Neutrophil (primary cell): ENCODE results near the gene TMC3.
"Not testable (repeated sequence)": the region's sequence is repeated elsewhere in the genome, so short reads cannot be mapped to it uniquely, and the experiment has no call there.

Source experiments
- H3K27ac ChIP-seq: fragments of 200-600 bp; sonication (generic); 2 replicates; pipeline ENCODE4 v1.5.1; 2016; ENCODE audit warnings: mild to moderate bottlenecking, moderate library complexity
- H3K27me3 ChIP-seq: fragments of 200-600 bp; sonication (generic); 2 replicates; pipeline ENCODE4 v1.6.0; 2016; ENCODE audit warnings: mild to moderate bottlenecking
- H3K36me3 ChIP-seq: fragments of 200-600 bp; sonication (generic); 2 replicates; pipeline ENCODE4 v1.5.1; 2017
- H3K4me1 ChIP-seq, 2 experiments: fragments of 200-600 bp in 1 of 2; sonication (generic) in 1 of 2; 1 replicate in 1 of 2; 2 replicates in 1 of 2; pipeline versions ENCODE4 v1.5.1 to v1.6.1; 2013 to 2016; ENCODE audit warnings: low read depth in 1 of 2, low read length in 1 of 2, mild to moderate bottlenecking in 1 of 2, moderate library complexity in 1 of 2; ENCODE audit not compliant: control insufficient read depth in 1 of 2, insufficient read depth in 1 of 2
- H3K4me3 ChIP-seq, 2 experiments: fragments of 200-600 bp in 1 of 2; sonication (generic) in 1 of 2; 1 replicate in 1 of 2; 2 replicates in 1 of 2; pipeline ENCODE4 v1.5.1; 2013 to 2016; ENCODE audit warnings: low read depth in 1 of 2, low read length in 1 of 2, mild to moderate bottlenecking in 1 of 2, moderate library complexity in 1 of 2
- H3K9me3 ChIP-seq: fragments of 200-600 bp; sonication (generic); 2 replicates; pipeline ENCODE4 v1.5.1; 2016
- CTCF ChIP-seq: fragments of 200-600 bp; sonication (generic); IDR thresholded peaks from 2 replicates; pipeline ENCODE4 v1.5.1; 2016; ENCODE audit warnings: antibody characterized with exemption

Gene TMC3

DNA sequence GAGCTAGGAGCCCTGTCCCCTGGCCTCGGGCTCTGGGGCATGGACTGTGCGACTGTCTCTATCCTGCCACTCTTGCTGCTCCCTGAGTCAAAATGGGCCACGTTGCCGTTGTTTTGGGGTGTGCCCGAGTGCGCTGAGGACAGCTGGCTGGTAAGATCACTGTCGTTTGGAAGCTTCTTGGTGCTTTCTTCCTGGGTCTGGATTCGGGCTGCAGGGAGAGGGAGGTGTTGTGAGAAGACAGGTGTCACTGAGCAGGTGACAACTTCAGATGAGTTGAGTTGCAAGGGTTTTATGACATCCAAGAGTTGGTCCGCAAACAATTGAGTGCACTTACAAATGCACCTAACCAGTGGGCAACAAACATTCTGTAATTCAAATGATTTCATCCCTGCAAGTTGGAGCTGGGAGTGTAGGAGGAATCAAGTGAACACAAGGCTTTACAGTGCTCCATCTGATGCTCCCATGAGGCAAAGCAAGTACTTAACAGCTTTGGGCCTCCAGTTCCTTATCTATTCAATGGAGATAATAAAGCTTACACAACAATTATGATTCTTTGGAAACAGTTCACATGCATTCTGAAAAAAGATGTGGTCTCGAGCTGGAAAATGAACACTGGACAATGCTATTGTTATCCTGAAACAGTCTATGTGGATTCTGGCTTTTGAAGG is 39.1 kb downstream of the TMC3 start:
- TF ChIP-seq CTCF, result no peak
- Histone ChIP-seq H3K36me3 (peaks cover 15% of the 10 kb centered on the region), H3K9me3 (no peaks in the 10 kb centered on the region), H3K27ac (no peak overlapping the region), H3K4me1 (peaks cover 10 to 16% of the 10 kb centered on the region in 2 experiments), H3K27me3 (no peaks in the 10 kb centered on the region), H3K4me3 (no peak overlapping the region)

GRCh38 chr15:81333363-81333762 is 40.6 kb downstream of the TMC3 start:
- Histone ChIP-seq H3K27ac (no peak overlapping the region), H3K27me3 (no peaks in the 10 kb centered on the region), H3K36me3 (peaks cover 15% of the 10 kb centered on the region), H3K4me3 (no peak overlapping the region), H3K9me3 (no peaks in the 10 kb centered on the region), H3K4me1 (peaks cover 4 to 13% of the 10 kb centered on the region in 2 experiments)
- no peak for TF ChIP-seq CTCF

GRCh38 chr15:81332326-81332725 is 41.7 kb downstream of the TMC3 start:
- TF ChIP-seq CTCF, result no peak
- Histone ChIP-seq H3K36me3 (peaks cover 15% of the 10 kb centered on the region), H3K4me3 (no peak overlapping the region), H3K4me1 (peaks cover 12 to 18% of the 10 kb centered on the region in 2 experiments), H3K27me3 (no peaks in the 10 kb centered on the region), H3K9me3 (no peaks in the 10 kb centered on the region), H3K27ac (no peak overlapping the region)

- Histone ChIP-seq H3K36me3 (peaks cover 15% of the 10 kb centered on the region), H3K27me3 (no peaks in the 10 kb centered on the region), H3K4me3 (no peak overlapping the region), H3K9me3 (no peaks in the 10 kb centered on the region), H3K4me1 (peaks cover 19 to 25% of the 10 kb centered on the region in 2 experiments), H3K27ac (no peak overlapping the region)
- TF ChIP-seq CTCF, result no peak
These were observed 42.4 kb downstream of the TMC3 start for GRCh38 chr15:81331600-81331999.

DNA sequence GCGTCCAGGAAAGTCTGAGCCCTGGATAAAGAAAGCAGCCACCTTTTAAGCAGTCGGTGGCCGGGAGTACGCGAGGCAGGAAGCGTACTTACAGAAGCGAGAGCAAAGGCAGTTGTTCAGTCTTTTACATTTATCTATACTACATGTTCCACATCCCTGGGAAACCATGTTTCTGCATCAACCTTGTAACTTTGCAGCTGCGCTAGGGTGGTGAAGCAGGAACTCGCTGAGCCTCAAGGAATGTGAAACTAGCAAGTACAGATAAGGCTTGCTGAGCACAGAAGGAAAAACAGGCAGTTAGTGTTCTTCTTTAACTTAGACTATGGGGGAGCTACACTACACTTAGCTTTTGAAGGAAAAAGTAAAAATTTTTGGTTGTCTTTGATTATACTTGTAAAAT is 42.9 kb downstream of the TMC3 start:
- H3K27me3 ChIP-seq, H3K9me3 ChIP-seq, H3K27ac ChIP-seq, H3K4me3 ChIP-seq: not testable (repeated sequence)
- Histone ChIP-seq H3K4me1 (peaks cover 24 to 30% of the 10 kb centered on the region in 2 experiments), H3K36me3 (peaks cover 15% of the 10 kb centered on the region)

DNA sequence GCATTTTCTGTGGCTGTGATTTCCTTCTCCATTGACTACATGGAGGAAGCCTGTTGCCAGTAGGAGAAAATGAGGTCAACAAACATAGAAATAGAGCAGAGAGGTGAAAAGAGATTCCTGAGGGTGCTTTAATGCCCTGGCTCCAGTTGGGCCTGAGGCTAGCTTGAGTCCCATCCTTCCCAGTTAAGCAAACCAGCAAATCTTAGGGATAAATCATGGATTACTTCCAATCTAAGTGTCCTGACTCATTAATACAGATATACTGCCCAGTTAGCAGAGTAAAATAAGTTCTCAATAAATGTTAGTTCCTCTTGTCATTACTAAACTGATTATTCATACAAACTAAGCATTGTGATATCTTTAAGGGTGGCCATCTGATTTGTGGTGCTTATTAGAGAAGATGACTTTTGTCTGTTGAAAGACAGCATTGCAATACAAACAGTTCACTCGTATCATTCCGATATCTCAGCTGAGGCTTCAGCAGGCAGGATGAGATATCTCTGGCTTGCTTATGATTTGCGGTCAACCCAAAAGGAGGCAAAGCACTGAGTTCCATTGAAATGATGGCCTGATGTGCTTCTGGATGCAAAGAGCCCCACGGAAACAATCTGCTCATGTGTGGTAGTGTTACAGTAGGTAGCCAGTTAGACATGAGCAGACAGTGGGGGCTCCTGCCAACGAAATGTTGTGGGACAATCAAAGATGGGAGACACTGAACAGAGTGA is 43.5 kb downstream of the TMC3 start:
- H3K27ac ChIP-seq, result no peak overlapping the region
- H3K4me3 ChIP-seq, result no peak overlapping the region
- peaks cover 30 to 36% of the 10 kb centered on the region in 2 experiments for H3K4me1 ChIP-seq
- H3K27me3 ChIP-seq, result no peaks in the 10 kb centered on the region
- H3K9me3 ChIP-seq, result no peaks in the 10 kb centered on the region
- no peak for TF ChIP-seq CTCF
- H3K36me3 ChIP-seq, result peaks cover 15% of the 10 kb centered on the region
